ENCODE measurements around the gene RBCK1. TPM values are rescaled to one million over a fixed set of nuclear protein-coding genes. Genes with fewer than 3 reads are reported as not detected.
A peak's percentile ranks its signal among the peaks of the same experiment; 100 is the strongest.

The RBCK1 gene
- total and polyA plus RNA-seq, 9 of the 15 experiments (the other 6 are each of a cell fraction or from before 2014, with no cell fraction given): 5.9 to 59.3 (median 26.5) TPM

DNA sequence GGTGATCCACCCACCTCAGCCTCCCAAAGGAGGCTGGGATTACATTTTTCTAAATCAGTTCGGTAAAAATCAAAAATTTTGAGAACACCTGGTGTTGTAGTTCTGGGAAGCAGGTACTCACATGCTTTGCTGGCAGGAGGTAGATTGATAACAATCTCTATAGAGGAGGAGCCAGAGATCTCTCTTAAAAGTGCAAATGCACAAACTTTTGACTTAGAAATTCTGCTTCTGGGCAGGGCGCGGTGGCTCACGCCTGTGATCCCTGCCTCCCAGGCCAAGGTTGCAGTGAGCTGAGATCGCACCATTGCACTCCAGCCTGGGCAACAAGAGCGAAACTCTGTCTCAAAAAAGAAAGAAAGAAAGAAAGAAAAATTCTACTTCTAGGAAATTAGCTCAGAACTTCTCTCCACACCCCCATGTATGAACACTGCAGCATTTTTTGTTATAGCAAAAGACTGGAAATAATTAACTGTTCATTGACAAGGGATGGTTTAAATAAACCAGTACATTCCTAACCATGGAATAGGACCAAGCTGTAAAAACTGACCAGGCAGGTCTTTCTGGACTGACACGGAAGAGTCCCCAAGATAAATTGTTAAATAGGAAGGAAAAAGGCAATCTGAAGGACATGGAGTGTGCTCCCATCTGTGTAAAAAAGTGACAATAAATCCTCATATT lies 41.9 kb upstream of the RBCK1 start (continued):
- TF ChIP-seq MXI1 (IDR thresholded peaks at IDR 0.05; ENCODE audit: low read depth, low read length) (no peak), EWSR1 (IDR thresholded peaks at IDR 0.05; ENCODE audit: borderline replicate concordance, low read depth, partially characterized antibody) (no peak), TARDBP (IDR thresholded peaks at IDR 0.05) (no peak), L3MBTL2 (IDR thresholded peaks at IDR 0.05) (0 out of 2 replicates have a peak, but pooled peaks have one; percentile 12), CBFA2T2 (conservative IDR thresholded peaks at IDR 0.05) (no peak), POLR2H (tag; IDR thresholded peaks at IDR 0.05; ENCODE audit: low read depth) (peak; percentile 56; the same call in 1 of the 2 replicates), ZC3H8 (IDR thresholded peaks at IDR 0.05) (no peak), ZNF133 (CRISPR knock-in tag; IDR thresholded peaks at IDR 0.05) (no peak), DMBX1 (CRISPR knock-in tag; IDR thresholded peaks at IDR 0.05; ENCODE audit: borderline replicate concordance) (peak; percentile 34; the same call in 1 of the 2 replicates), SMARCA4 (IDR thresholded peaks at IDR 0.05) (no peak), ZEB2 (IDR thresholded peaks at IDR 0.05) (no peak), NR2F6 (CRISPR knock-in tag; IDR thresholded peaks at IDR 0.05) (no peak), MECOM (CRISPR knock-in tag; IDR thresholded peaks at IDR 0.05) (no peak), DNMT1 (IDR thresholded peaks at IDR 0.05) (no peak), NELFE (IDR thresholded peaks at IDR 0.05; ENCODE audit: insufficient read depth, insufficient read length) (no peak), ZNF175 (CRISPR knock-in tag; IDR thresholded peaks at IDR 0.05; ENCODE audit: low read depth) (peak; percentile 3; the same call in 1 of the 2 replicates)
- TF ChIP-seq, protein P1, sequence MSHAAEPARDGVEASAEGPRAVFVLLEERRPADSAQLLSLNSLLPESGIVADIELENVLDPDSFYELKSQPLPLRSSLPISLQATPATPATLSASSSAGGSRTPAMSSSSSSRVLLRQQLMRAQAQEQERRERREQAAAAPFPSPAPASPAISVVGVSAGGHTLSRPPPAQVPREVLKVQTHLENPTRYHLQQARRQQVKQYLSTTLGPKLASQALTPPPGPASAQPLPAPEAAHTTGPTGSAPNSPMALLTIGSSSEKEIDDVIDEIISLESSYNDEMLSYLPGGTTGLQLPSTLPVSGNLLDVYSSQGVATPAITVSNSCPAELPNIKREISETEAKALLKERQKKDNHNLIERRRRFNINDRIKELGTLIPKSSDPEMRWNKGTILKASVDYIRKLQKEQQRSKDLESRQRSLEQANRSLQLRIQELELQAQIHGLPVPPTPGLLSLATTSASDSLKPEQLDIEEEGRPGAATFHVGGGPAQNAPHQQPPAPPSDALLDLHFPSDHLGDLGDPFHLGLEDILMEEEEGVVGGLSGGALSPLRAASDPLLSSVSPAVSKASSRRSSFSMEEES (CRISPR knock-in tag; IDR thresholded peaks at IDR 0.05): no peak
- TF ChIP-seq, protein P2, sequence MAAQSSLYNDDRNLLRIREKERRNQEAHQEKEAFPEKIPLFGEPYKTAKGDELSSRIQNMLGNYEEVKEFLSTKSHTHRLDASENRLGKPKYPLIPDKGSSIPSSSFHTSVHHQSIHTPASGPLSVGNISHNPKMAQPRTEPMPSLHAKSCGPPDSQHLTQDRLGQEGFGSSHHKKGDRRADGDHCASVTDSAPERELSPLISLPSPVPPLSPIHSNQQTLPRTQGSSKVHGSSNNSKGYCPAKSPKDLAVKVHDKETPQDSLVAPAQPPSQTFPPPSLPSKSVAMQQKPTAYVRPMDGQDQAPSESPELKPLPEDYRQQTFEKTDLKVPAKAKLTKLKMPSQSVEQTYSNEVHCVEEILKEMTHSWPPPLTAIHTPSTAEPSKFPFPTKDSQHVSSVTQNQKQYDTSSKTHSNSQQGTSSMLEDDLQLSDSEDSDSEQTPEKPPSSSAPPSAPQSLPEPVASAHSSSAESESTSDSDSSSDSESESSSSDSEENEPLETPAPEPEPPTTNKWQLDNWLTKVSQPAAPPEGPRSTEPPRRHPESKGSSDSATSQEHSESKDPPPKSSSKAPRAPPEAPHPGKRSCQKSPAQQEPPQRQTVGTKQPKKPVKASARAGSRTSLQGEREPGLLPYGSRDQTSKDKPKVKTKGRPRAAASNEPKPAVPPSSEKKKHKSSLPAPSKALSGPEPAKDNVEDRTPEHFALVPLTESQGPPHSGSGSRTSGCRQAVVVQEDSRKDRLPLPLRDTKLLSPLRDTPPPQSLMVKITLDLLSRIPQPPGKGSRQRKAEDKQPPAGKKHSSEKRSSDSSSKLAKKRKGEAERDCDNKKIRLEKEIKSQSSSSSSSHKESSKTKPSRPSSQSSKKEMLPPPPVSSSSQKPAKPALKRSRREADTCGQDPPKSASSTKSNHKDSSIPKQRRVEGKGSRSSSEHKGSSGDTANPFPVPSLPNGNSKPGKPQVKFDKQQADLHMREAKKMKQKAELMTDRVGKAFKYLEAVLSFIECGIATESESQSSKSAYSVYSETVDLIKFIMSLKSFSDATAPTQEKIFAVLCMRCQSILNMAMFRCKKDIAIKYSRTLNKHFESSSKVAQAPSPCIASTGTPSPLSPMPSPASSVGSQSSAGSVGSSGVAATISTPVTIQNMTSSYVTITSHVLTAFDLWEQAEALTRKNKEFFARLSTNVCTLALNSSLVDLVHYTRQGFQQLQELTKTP (IDR thresholded peaks at IDR 0.05; ENCODE audit: low read depth in 1 of 2, partially characterized antibody in 2 of 2): peak in 1 of 2 experiments; percentile 41
- TF ChIP-seq, protein P3, sequence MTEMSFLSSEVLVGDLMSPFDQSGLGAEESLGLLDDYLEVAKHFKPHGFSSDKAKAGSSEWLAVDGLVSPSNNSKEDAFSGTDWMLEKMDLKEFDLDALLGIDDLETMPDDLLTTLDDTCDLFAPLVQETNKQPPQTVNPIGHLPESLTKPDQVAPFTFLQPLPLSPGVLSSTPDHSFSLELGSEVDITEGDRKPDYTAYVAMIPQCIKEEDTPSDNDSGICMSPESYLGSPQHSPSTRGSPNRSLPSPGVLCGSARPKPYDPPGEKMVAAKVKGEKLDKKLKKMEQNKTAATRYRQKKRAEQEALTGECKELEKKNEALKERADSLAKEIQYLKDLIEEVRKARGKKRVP (CRISPR knock-in tag; IDR thresholded peaks at IDR 0.05): no peak
- TF ChIP-seq, protein P4, sequence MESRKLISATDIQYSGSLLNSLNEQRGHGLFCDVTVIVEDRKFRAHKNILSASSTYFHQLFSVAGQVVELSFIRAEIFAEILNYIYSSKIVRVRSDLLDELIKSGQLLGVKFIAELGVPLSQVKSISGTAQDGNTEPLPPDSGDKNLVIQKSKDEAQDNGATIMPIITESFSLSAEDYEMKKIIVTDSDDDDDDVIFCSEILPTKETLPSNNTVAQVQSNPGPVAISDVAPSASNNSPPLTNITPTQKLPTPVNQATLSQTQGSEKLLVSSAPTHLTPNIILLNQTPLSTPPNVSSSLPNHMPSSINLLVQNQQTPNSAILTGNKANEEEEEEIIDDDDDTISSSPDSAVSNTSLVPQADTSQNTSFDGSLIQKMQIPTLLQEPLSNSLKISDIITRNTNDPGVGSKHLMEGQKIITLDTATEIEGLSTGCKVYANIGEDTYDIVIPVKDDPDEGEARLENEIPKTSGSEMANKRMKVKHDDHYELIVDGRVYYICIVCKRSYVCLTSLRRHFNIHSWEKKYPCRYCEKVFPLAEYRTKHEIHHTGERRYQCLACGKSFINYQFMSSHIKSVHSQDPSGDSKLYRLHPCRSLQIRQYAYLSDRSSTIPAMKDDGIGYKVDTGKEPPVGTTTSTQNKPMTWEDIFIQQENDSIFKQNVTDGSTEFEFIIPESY (CRISPR knock-in tag; IDR thresholded peaks at IDR 0.05): 0 out of 2 replicates have a peak, but pooled peaks have one; percentile 21
